B cell (primary cell): ENCODE results near the gene ACP1. TPM values are rescaled to one million over a fixed set of nuclear protein-coding genes. Genes with fewer than 3 reads are reported as not detected.

Experiments
- ATAC-seq: fragments of 200-7000 bp; cut with Tn5 transposase; one replicate; pipeline ENCODE4 v1.10.0; 2021; ENCODE audit warnings: low read depth, mild to moderate bottlenecking, moderate number of reproducible peaks, moderate library complexity
- CTCF ChIA-PET: fragments of 350-600 bp; sonication (Branson Sonifier 250); formaldehyde crosslinking; loops from one replicate; lab custom pipeline; 2021; ENCODE audit warnings: antibody characterized with exemption, inconsistent platforms; lab: Charles Lee
- POLR2A ChIA-PET: fragments of 350-600 bp; sonication (Branson Sonifier 250); formaldehyde crosslinking; loops from one replicate; lab custom pipeline; 2021; ENCODE audit warnings: antibody characterized with exemption; lab: Charles Lee
- DNase-seq: peaks from one replicate; pipeline ENCODE4 v3.0.0; 2013
- H2AFZ ChIP-seq: 2 replicates; pipeline ENCODE4 v1.6.1; 2012; ENCODE audit warnings: mild to moderate bottlenecking, low read depth, low read length; ENCODE audit not compliant: insufficient read depth, poor library complexity, severe bottlenecking
- H3K27ac ChIP-seq, 2 donors: 1 replicate in 1 of 2; 2 replicates in 1 of 2; pipeline ENCODE4 v1.5.1; 2012 to 2013; ENCODE audit warnings: low read length in 2 of 2, mild to moderate bottlenecking in 2 of 2, moderate library complexity in 1 of 2
- H3K27me3 ChIP-seq, 4 experiments: fragments of 200-600 bp in 1 of 4; sonication (generic) in 1 of 4; replicated peaks in 1 of 4; 1 replicate in 2 of 4; 2 replicates in 2 of 4; pipeline versions ENCODE4 v1.6.1 to v1.7.0; 2013 to 2016; ENCODE audit warnings: low read length in 3 of 4, mild to moderate bottlenecking in 2 of 4, mixed read lengths in 1 of 4, moderate library complexity in 1 of 4; ENCODE audit not compliant: insufficient read depth in 4 of 4, control insufficient read depth in 3 of 4; ENCODE audit errors: control extremely low read depth in 1 of 4
- H3K36me3 ChIP-seq, 2 experiments: replicated peaks in 1 of 2; 1 replicate in 1 of 2; 2 replicates in 1 of 2; pipeline versions ENCODE4 v1.6.1 to v1.7.1; 2013; ENCODE audit warnings: low read length in 1 of 2; ENCODE audit not compliant: insufficient read depth in 2 of 2, control insufficient read depth in 1 of 2; ENCODE audit errors: control extremely low read depth in 1 of 2, extremely low read depth in 1 of 2
- H3K4me1 ChIP-seq, 2 donors: fragments of 200-600 bp in 1 of 2; sonication (generic) in 1 of 2; 1 replicate in 1 of 2; 2 replicates in 1 of 2; pipeline versions ENCODE4 v1.5.1 to v1.6.1; 2013 to 2017; ENCODE audit warnings: low read length in 2 of 2; ENCODE audit not compliant: control insufficient read depth in 2 of 2, insufficient read depth in 2 of 2
- H3K4me2 ChIP-seq: replicated peaks from 2 replicates; pipeline ENCODE3; 2012; ENCODE audit warnings: mild to moderate bottlenecking, low read depth, low read length; ENCODE audit not compliant: poor library complexity, severe bottlenecking
- H3K4me3 ChIP-seq, 5 experiments: fragments of 200-600 bp in 1 of 5; sonication (generic) in 1 of 5; 1 replicate in 3 of 5; 2 replicates in 2 of 5; pipeline versions ENCODE4 v1.5.1 to v1.7.0; 2011 to 2016; ENCODE audit warnings: low read length in 4 of 5, mild to moderate bottlenecking in 4 of 5, low read depth in 2 of 5, control low read depth in 1 of 5, moderate library complexity in 1 of 5; ENCODE audit not compliant: insufficient read depth in 1 of 5; ENCODE audit errors: control extremely low read depth in 1 of 5, extremely low read depth in 1 of 5
- H3K79me2 ChIP-seq: fragments of 200-600 bp; sonication (generic); one replicate; pipeline ENCODE4 v1.6.0; 2016; ENCODE audit warnings: low read length; ENCODE audit not compliant: control insufficient read depth, insufficient read depth
- H3K9ac ChIP-seq: fragments of 200-600 bp; sonication (generic); 2 replicates; pipeline ENCODE4 v1.6.1; 2017; ENCODE audit warnings: mild to moderate bottlenecking, low read length, moderate library complexity
- H3K9me3 ChIP-seq, 3 donors: one replicate each; pipeline versions ENCODE4 v1.6.1 to v1.7.1; 2013; ENCODE audit warnings: low read length in 2 of 3; ENCODE audit not compliant: control insufficient read depth in 2 of 3, insufficient read depth in 1 of 3; ENCODE audit errors: control extremely low read depth in 1 of 3
- H4K20me1 ChIP-seq: 2 replicates; pipeline ENCODE4 v1.6.0; 2012; ENCODE audit warnings: mild to moderate bottlenecking, low read length; ENCODE audit not compliant: insufficient read depth, control insufficient read depth, poor library complexity, severe bottlenecking
- H3K27ac Mint-ChIP-seq: one replicate; pipeline ENCODE4 v1.8.0; 2021; ENCODE audit warnings: mixed read lengths
- H3K27me3 Mint-ChIP-seq: one replicate; pipeline ENCODE4 v1.8.0; 2021; ENCODE audit warnings: mixed read lengths
- H3K4me1 Mint-ChIP-seq: one replicate; pipeline ENCODE4 v1.8.0; 2021; ENCODE audit warnings: mixed read lengths
- H3K4me3 Mint-ChIP-seq: one replicate; pipeline ENCODE4 v1.8.0; 2021; ENCODE audit warnings: mixed read lengths
- H3K9me3 Mint-ChIP-seq: one replicate; pipeline ENCODE4 v1.8.0; 2022; ENCODE audit warnings: mixed read lengths; ENCODE audit not compliant: insufficient read depth
- CTCF ChIP-seq: fragments of 200-600 bp; IDR thresholded peaks from one replicate; pipeline ENCODE4 v1.8.0; 2022; ENCODE audit warnings: antibody characterized with exemption, mild to moderate bottlenecking
- EZH2 ChIP-seq: IDR thresholded peaks from 2 replicates; pipeline ENCODE4 v1.6.1; 2012; ENCODE audit warnings: borderline replicate concordance, low read depth, mild to moderate bottlenecking, moderate library complexity, low read length; ENCODE audit not compliant: insufficient read depth, poor library complexity, severe bottlenecking
- WGBS: methylation state at CpG from one replicate; pipeline ENCODE4 v1.1.5; 2013; ENCODE audit warnings: missing lambda C conversion rate; ENCODE audit not compliant: insufficient coverage; 5-methylcytosine and 5-hydroxymethylcytosine counted together
- intact Hi-C: fragments of 100-400 bp; cut with micrococcal nuclease; formaldehyde crosslinking; loops from one replicate; pipeline ENCODE4 v1.10.0; 2022
- polyA plus RNA-seq: library from polyadenylated mRNA; depleted of rRNA; stranded (reverse); fragments of >200 nt; gene quantifications from 2 replicates; pipeline ENCODE4 v1.2.3, GENCODE V29; 2012
- total RNA-seq, 2 donors: library from RNA; stranded (reverse); fragments of 120-200 nt in 1 of 2; gene quantifications; 1 replicate in 1 of 2; 2 replicates in 1 of 2; pipeline versions ENCODE4 v1.2.3 to v1.2.4, GENCODE V29; 2013 to 2022

Gene ACP1
- total and polyA plus RNA-seq, 2 donors (not counting 1 experiment from before 2014, with no cell fraction given) = 70.2 to 87.8 TPM

DNA sequence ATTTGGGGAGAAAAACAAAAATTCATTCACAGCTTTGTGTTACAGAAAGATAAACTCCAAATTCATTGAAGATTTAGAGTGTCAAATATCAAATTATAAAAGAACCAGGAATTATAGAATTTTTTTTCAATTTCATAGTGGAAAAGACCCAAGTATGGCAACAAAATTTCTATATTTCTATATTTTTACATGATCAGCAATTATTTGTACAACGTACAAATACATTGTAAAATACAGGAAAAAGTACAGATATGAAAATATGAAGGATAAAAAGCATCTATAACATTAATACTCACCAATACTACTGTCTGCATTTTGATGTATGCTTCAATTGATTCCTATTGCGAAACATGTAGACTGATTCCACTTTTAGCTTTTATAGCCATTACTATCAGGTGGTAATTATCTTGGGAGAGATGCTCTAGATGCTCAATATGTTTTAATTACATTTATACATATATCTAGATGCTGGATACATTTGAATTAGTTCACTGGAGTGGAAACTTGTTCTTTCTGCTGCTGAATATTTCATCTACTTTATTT, 4.9 kb upstream of the ACP1 start:
- H3K9me3 Mint-ChIP-seq = peaks cover 2% of the 10 kb centered on the region
- H4K20me1 ChIP-seq = no peaks in the 10 kb centered on the region
- H3K27ac ChIP-seq = no peak overlapping the region
- peaks cover 10% of the 10 kb centered on the region for H3K4me1 Mint-ChIP-seq
- no peak for ATAC-seq
- peaks cover 0 to 2% (median 0%) of the 10 kb centered on the region in 3 donors for H3K9me3 ChIP-seq
- no peak overlapping the region for H3K4me2 ChIP-seq
- H3K27ac Mint-ChIP-seq = no peak overlapping the region
- H3K4me1 ChIP-seq = peaks cover 7 to 12% of the 10 kb centered on the region in 2 donors
- H3K36me3 ChIP-seq = peaks cover 0 to 3% of the 10 kb centered on the region in 2 experiments
- no peak overlapping the region for H3K9ac ChIP-seq
- no peak overlapping the region for H2AFZ ChIP-seq
- no peaks in the 10 kb centered on the region for H3K27me3 ChIP-seq
- H3K4me3 ChIP-seq = no peak overlapping the region
- H3K79me2 ChIP-seq = peaks cover under 1% of the 10 kb centered on the region
- no CpG with 5 or more reads among the region's 2 CpGs for WGBS
- ChIA-PET CTCF (interaction anchor here (1.7 kb wide), 1 partner anchor 13 kb away, joined by 9 read pairs; no protein-coding TSS in a partner anchor), POLR2A (no interaction called here)
- DNase-seq = no peak
- no peaks in the 10 kb centered on the region for H3K27me3 Mint-ChIP-seq
- TF ChIP-seq EZH2 (no peak), CTCF (no peak)
- no peak overlapping the region for H3K4me3 Mint-ChIP-seq
- intact Hi-C loops = loop anchor here (10.0 kb wide), 1 partner anchor 205 kb away; no protein-coding TSS in a partner anchor

DNA sequence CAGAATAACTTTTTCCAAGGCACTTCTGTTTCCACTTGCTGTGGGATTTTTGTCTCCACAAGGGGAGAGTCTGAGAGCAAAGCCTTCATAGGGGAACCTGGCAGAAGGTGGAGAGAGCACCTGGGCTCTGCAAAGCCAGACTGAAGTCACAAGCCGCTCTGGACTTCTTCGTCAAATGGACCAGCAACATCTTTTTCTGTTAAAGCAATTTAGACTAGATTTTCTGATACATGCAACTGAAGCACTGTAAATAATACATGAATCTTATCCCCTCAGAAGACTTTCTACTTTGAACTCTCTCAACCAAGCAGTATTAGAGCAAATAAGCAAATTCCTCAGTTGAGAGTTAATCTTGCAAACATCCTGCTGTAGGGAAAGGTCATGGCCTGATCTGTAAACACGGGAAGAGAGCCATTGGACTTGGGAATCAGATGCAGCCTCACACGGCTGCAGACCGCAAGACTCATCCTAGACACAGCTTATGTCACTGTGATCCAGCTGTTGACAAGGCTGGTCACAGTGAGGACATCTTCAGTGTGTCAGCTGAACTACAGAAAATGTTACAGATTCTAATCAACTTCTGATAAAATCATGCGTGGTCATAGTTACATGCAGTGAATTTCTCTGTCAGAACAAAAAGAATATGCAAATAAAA, 4.1 kb upstream of the ACP1 start:
- Histone ChIP-seq H2AFZ (no peak overlapping the region), H3K9ac (no peak overlapping the region), H4K20me1 (no peaks in the 10 kb centered on the region), H3K9me3 (peaks cover 0 to 2% (median 0%) of the 10 kb centered on the region in 3 donors), H3K27ac (no peak overlapping the region), H3K4me3 (no peak overlapping the region), H3K36me3 (peaks cover 0 to 3% of the 10 kb centered on the region in 2 experiments), H3K79me2 (peaks cover 8% of the 10 kb centered on the region), H3K27me3 (no peaks in the 10 kb centered on the region), H3K4me1 (peaks cover 12 to 18% of the 10 kb centered on the region in 2 donors), H3K4me2 (no peak overlapping the region)
- Mint-ChIP-seq H3K4me1 (peaks cover 17% of the 10 kb centered on the region), H3K9me3 (peaks cover 2% of the 10 kb centered on the region), H3K27me3 (no peaks in the 10 kb centered on the region), H3K4me3 (no peak overlapping the region), H3K27ac (no peak overlapping the region)
- CTCF ChIA-PET = interaction anchor here (1.0 to 1.6 kb wide), 2 partner anchors 14 to 205 kb away, joined by 3 to 7 read pairs; no protein-coding TSS in a partner anchor
- ATAC-seq (no peak), DNase-seq (no peak)
- intact Hi-C loops = loop anchor here (10.0 kb wide), 1 partner anchor 204 kb away; no protein-coding TSS in a partner anchor
- no peak for TF ChIP-seq EZH2
- TF ChIP-seq CTCF = no peak
- POLR2A ChIA-PET = no interaction called here
- 96% methylated on average over 5 of the region's 6 CpGs for WGBS
